Measurements from ENCODE around the gene PLEKHG4.

Gene PLEKHG4

GRCh38 chr16:67279296-67280089 lies at the start of gene PLEKHG4:
TSS of gene PLEKHG4 (plus strand) at chr16:67279532. CDS start at chr16:67280045, 513 bp downstream.
- FAIRE-seq, result no peak

GRCh38 chr16:67229906-67230808 lies 49.2 kb upstream of the PLEKHG4 start:
- FAIRE-seq, result no peak

GRCh38 chr16:67230809-67231660 lies 48.3 kb upstream of the PLEKHG4 start:
- no peak for FAIRE-seq

- no peak for FAIRE-seq
Observed at GRCh38 chr16:67233596-67233995, 45.7 kb upstream of the PLEKHG4 start.

- no peak for FAIRE-seq
Observed at GRCh38 chr16:67234180-67234597, 45.1 kb upstream of the PLEKHG4 start.

- no peak for FAIRE-seq
Observed at GRCh38 chr16:67235816-67236562, 43.3 kb upstream of the PLEKHG4 start.

- no peak for FAIRE-seq
Observed at GRCh38 chr16:67236563-67237395, 42.6 kb upstream of the PLEKHG4 start.

- FAIRE-seq, result no peak
Observed at GRCh38 chr16:67237396-67238277, 41.7 kb upstream of the PLEKHG4 start.

GRCh38 chr16:67238278-67238575 lies 41.1 kb upstream of the PLEKHG4 start:
- FAIRE-seq, result no peak

GRCh38 chr16:67238806-67239470 lies 40.4 kb upstream of the PLEKHG4 start:
- no peak for FAIRE-seq

- no peak for FAIRE-seq
Observed at GRCh38 chr16:67240506-67240905, 38.8 kb upstream of the PLEKHG4 start.

GRCh38 chr16:67241008-67241900 lies 38.1 kb upstream of the PLEKHG4 start:
- FAIRE-seq, result no peak

GRCh38 chr16:67242138-67242730 lies 37.1 kb upstream of the PLEKHG4 start:
- no peak for FAIRE-seq

- no peak for FAIRE-seq
Observed at GRCh38 chr16:67243481-67243880, 35.9 kb upstream of the PLEKHG4 start.

- no peak for FAIRE-seq
Observed at GRCh38 chr16:67244387-67245185, 34.7 kb upstream of the PLEKHG4 start.

- no peak for FAIRE-seq
Observed at GRCh38 chr16:67245186-67245585, 34.1 kb upstream of the PLEKHG4 start.

GRCh38 chr16:67245674-67246080 lies 33.7 kb upstream of the PLEKHG4 start:
- FAIRE-seq, result no peak
